Activated CD4-positive, alpha-beta T cell treated with anti-CD3 and anti-CD28 coated beads, Interleukin-2, amount 10 ng/mL, durations not matched to agents 24 days and 14 days (primary cell): ENCODE data around the gene HLA-DRB5. TPM values are rescaled to one million over a fixed set of nuclear protein-coding genes. Genes with fewer than 3 reads are reported as not detected.
"Not testable (repeated sequence)": the region's sequence is repeated elsewhere in the genome, so short reads cannot be mapped to it uniquely, and the experiment has no call there.

Experiments
- DNase-seq: peaks from one replicate; pipeline ENCODE4 v3.0.0; 2022
- H3K27ac Mint-ChIP-seq: one replicate; pipeline ENCODE4 v1.8.0; 2022; ENCODE audit warnings: mild to moderate bottlenecking, mixed read lengths
- H3K27me3 Mint-ChIP-seq: one replicate; pipeline ENCODE4 v1.8.0; 2022; ENCODE audit warnings: mixed read lengths
- H3K36me3 Mint-ChIP-seq: one replicate; pipeline ENCODE4 v1.8.0; 2022; ENCODE audit warnings: low read depth, mild to moderate bottlenecking, mixed read lengths
- H3K4me1 Mint-ChIP-seq: one replicate; pipeline ENCODE4 v1.8.0; 2021; ENCODE audit warnings: mixed read lengths
- H3K4me3 Mint-ChIP-seq: one replicate; pipeline ENCODE4 v1.8.0; 2022; ENCODE audit warnings: mild to moderate bottlenecking, moderate library complexity, mixed read lengths
- H3K9me3 Mint-ChIP-seq: one replicate; pipeline ENCODE4 v1.8.0; 2021; ENCODE audit warnings: mixed read lengths
- intact Hi-C: fragments of 100-400 bp; cut with micrococcal nuclease; formaldehyde crosslinking; loops from one replicate; pipeline ENCODE4 v1.15.1; 2023
- total RNA-seq: library from RNA; stranded (reverse); gene quantifications from 2 replicates; pipeline ENCODE4 v1.2.3, GENCODE V29; 2022

HLA-DRB5 gene
- total RNA-seq: 5.1 and 6.0 TPM in 2 replicates

DNA sequence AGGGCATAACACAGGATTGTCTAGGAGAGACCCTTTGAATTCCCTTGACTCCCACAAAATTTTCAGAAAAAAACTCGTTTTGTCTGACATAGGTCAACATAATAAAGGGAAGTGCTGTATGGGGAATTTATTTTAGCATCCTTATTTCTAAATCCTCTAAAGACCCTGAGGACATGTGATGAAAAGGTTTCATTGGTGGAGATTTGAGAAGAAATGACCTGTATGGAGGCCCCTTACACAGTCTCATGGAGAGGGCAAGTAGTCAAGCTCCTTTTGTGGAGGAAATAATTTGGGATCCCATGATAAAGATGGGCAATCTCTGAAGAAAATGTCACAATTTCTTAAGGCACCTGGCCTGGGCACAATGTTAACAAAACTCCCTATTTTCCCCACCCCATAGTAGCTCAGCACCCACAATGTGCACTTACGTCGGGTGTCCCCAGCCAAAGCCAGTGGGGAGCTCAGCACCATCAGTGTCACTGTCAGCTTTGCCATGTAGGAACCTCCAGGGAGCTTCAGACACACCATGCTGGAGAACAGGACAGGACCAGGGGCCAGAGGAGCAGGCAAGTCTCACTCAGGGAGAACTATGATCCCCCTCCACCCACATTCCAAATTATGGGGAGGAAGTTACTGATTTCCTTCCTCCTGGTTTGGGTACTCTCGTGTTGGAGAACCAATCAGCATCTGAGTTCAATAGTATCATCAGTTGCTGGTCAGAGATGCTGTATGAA, at the start of gene HLA-DRB5:
HLA-DRB5 (minus strand) TSS at position 591 of the 734 bp plus-strand sequence; CDS start at position 528, 63 bp downstream.
- intact Hi-C loops: no loop called here
- H3K9me3 Mint-ChIP-seq: no peaks in the 10 kb centered on the region
- H3K4me1 Mint-ChIP-seq: no peaks in the 10 kb centered on the region
- H3K27me3 Mint-ChIP-seq: peaks cover 30% of the 10 kb centered on the region
- H3K36me3 Mint-ChIP-seq: no peaks in the 10 kb centered on the region
- H3K4me3 Mint-ChIP-seq: peak within 1 kb of the TSS; percentile 43
- no peak within 1 kb of the TSS for H3K27ac Mint-ChIP-seq
- DNase-seq: peak; percentile 70

DNA sequence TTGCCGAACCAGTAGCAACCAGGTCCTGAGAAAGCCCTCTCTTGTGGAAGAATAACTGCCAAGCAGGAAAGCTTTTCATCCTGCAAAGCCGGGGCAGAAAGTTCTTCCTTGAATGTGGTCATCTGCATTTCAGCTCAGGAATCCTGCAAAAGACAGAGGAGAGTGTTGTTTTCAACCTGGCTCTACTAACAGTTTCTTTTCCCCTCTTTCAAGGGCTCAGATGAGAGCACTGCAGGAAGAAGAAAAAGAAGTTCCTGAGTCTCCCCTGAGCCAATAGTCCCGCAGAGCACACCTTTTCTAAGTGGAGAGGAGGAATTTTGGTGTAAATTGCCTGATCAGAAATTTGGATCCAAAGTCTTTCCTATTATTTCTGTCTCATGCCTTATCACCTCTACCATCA, 48.9 kb upstream of the HLA-DRB5 start:
- DNase-seq: peak; percentile 44
- H3K27me3 Mint-ChIP-seq: peaks cover 10% of the 10 kb centered on the region
- intact Hi-C loops: no loop called here
- peaks cover 12% of the 10 kb centered on the region for H3K4me1 Mint-ChIP-seq
- peaks cover 19% of the 10 kb centered on the region for H3K36me3 Mint-ChIP-seq
- H3K27ac Mint-ChIP-seq: no peak overlapping the region
- H3K9me3 Mint-ChIP-seq: no peaks in the 10 kb centered on the region
- no peak overlapping the region for H3K4me3 Mint-ChIP-seq

DNA sequence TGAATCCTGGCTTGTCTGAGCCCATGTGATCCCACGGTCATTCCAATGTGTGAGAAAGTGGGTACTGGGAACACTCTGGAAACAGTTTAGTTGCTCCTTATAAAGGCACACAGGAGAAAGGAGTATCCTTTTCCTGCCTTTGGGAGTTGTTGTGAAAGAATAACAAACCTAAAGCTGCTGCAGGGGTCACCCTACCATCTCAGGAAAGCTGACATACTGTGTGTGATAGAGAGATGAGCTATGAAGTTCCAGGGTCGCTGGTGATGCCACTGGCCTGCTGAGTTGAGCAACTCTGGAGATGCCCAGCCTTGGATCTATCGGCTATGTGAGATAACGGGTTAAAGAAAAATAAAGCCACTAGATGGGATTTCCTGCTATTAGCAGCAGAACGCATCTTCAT, 47.4 kb upstream of the HLA-DRB5 start:
- Mint-ChIP-seq H3K36me3 (peaks cover 14% of the 10 kb centered on the region), H3K27me3 (peaks cover 12% of the 10 kb centered on the region)
- intact Hi-C loops, H3K27ac Mint-ChIP-seq, DNase-seq, H3K4me1 Mint-ChIP-seq, H3K9me3 Mint-ChIP-seq, H3K4me3 Mint-ChIP-seq: not testable (repeated sequence)

DNA sequence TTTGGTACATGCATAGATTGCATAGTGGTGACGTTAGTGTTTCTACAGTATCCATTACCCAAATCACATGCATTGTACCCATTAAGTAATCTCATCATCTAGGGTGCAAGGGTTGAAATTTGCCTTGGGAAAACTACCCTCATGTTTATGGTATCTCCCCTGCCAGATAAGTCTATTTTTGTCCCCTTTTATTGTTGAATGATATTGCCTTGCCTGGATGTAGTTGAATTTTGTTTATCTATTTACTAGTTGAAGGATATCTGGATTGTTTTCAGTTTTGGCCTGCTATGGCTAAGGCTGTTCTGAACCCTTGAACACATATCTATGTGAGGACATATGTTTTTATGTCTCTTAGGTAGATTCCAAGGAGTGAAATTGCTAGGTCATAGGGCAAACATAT, 46.2 kb upstream of the HLA-DRB5 start:
- intact Hi-C loops: no loop called here
- Mint-ChIP-seq H3K27ac (no peak overlapping the region), H3K9me3 (no peaks in the 10 kb centered on the region), H3K4me1 (peaks cover 7% of the 10 kb centered on the region), H3K27me3 (peaks cover 14% of the 10 kb centered on the region), H3K36me3 (peaks cover 14% of the 10 kb centered on the region), H3K4me3 (no peak overlapping the region)
- no peak for DNase-seq

DNA sequence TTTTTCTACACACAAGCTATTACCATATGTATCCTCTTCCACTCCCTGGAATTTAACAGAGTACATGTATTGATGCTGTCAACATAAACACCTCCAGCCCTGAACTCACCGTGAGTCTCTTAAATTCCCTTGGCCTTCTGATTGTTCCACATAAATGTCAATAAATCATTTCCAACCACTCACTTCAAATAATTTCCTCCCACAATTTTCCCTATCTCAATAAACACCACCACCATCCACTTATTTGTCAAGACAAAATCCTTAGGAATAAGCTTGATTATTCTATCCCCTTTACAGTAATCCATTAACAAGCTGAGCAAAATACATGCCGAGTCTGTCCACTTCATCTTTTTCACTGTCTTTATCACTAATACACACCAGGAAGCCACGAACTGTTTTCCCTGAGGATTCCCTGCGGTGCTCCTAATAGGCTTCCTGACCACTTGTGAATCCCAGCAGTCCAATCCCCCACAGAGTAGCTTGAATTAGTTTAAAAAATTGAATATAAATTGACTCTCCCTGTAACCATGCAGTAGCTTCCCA, 40.3 kb upstream of the HLA-DRB5 start:
- DNase-seq: no peak
- intact Hi-C loops: no loop called here

DNA sequence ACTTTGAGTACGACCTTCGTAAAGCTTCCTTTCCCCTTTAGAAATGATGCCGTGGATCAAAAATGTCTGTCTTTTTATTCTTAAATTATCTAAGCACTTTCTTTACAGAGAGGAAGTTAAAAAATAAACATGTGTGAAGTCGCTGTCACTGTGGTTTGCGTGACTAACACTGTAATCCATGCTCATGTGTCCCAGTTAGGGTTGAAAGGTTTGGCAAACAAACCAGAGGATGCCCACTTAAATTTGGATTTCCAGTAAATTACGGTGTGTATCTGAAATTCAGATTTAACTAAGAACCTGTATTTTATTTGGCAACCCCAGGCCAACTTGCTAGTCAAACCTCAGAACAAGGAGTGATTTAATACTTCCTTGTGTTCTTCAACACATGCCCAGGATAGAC, 38.5 kb upstream of the HLA-DRB5 start:
- intact Hi-C loops: no loop called here
- no peak overlapping the region for H3K27ac Mint-ChIP-seq
- peaks cover 17% of the 10 kb centered on the region for H3K27me3 Mint-ChIP-seq
- H3K4me3 Mint-ChIP-seq: peak overlapping the region; percentile 24
- H3K9me3 Mint-ChIP-seq: no peaks in the 10 kb centered on the region
- H3K4me1 Mint-ChIP-seq: peaks cover 8% of the 10 kb centered on the region
- peak; percentile 57 for DNase-seq
- H3K36me3 Mint-ChIP-seq: no peaks in the 10 kb centered on the region

More for the DNA sequence above, 40.3 kb upstream of the HLA-DRB5 start:
- no peaks in the 10 kb centered on the region for H3K9me3 Mint-ChIP-seq
- H3K4me3 Mint-ChIP-seq: no peak overlapping the region
- H3K27me3 Mint-ChIP-seq: peaks cover 21% of the 10 kb centered on the region
- H3K4me1 Mint-ChIP-seq: peaks cover 8% of the 10 kb centered on the region
- no peak overlapping the region for H3K27ac Mint-ChIP-seq
- H3K36me3 Mint-ChIP-seq: no peaks in the 10 kb centered on the region

DNA sequence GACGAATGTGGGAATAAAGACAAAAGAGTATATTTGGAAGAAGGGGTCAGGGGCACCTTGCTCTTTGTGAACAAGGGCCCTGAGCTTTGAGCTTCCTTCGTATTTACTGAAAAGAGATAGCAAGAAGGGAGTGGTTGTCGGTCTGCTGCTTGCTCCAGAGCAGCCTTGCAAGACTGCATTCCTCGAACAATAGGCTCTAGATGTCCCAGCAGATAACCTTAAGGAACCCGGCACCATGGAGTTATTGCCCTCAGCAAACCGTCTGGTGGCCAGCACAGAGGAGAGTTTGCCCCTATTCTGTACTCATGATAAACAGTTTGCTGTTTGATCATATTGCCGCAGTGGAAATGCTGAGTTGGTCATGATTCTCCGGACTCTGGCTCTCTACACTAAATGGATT, 36.9 kb upstream of the HLA-DRB5 start:
- Mint-ChIP-seq H3K27me3 (peaks cover 20% of the 10 kb centered on the region), H3K9me3 (no peaks in the 10 kb centered on the region), H3K4me3 (no peak overlapping the region), H3K27ac (no peak overlapping the region), H3K36me3 (no peaks in the 10 kb centered on the region), H3K4me1 (peaks cover 8% of the 10 kb centered on the region)
- intact Hi-C loops: no loop called here
- no peak for DNase-seq

DNA sequence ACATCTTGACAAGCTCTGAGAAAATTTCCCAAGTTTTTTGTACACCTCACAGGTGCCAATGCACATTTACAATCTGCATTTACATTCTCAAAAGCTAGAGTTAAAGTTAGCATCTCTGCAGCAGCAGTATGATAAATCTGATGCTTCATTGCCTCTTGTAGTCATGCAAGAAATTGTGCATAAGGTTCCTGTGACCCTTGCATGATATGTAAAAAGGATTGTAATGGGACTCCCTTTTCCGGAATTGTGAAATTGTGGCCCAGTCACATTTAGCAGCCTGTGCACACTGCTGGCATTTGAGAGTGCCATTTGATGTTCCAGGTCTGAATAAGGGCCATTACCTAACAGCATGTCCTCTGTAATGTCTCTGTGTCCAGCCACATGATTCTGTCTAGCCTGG, 35.4 kb upstream of the HLA-DRB5 start:
- H3K4me3 Mint-ChIP-seq: no peak overlapping the region
- H3K27ac Mint-ChIP-seq: no peak overlapping the region
- peaks cover 8% of the 10 kb centered on the region for H3K4me1 Mint-ChIP-seq
- H3K36me3 Mint-ChIP-seq: no peaks in the 10 kb centered on the region
- no peaks in the 10 kb centered on the region for H3K9me3 Mint-ChIP-seq
- no peak for DNase-seq
- H3K27me3 Mint-ChIP-seq: peaks cover 18% of the 10 kb centered on the region
- intact Hi-C loops: no loop called here

DNA sequence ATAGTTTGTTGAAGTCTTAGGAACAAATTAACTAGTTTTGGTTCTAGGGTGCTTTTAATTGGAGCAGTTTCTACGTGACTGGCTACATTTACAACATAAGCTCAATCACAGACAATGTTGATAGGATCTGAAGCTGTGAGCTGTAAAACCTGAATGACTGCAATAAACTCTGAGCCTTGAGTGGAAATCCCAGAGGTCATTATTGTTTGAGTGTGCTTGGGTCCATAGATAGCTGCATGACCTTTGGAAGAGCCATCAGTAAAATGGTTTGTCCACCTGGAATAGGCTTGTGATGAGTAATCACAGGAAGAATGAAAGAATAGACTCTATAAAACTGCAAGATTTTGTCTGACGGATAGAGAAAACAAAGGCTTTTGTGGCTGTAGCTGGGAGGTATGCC, 32.9 kb upstream of the HLA-DRB5 start:
- Mint-ChIP-seq H3K4me1 (no peaks in the 10 kb centered on the region), H3K9me3 (no peaks in the 10 kb centered on the region), H3K27me3 (peaks cover 19% of the 10 kb centered on the region), H3K27ac (no peak overlapping the region), H3K36me3 (no peaks in the 10 kb centered on the region), H3K4me3 (no peak overlapping the region)
- no peak for DNase-seq
- intact Hi-C loops: no loop called here

DNA sequence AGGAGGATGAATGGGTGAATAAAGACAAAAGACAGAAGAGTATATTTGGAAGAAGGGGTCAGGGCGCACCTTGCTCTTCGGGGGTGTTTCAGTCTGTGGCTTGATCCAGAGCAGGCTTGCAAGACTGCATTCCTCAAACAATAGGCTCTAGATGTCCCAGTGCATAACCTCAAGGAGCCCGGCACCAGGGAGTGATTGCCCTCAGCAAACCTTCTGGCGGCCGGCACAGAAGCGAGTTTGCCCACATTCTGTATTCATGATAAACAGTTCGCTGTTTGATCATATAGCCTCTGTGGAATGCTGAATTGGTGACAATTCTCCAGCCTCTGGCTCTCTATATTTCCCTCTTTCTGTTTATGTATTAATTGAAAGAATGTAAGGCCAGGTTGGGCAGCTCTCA, 29.7 kb upstream of the HLA-DRB5 start:
- Mint-ChIP-seq H3K9me3 (no peaks in the 10 kb centered on the region), H3K27ac (no peak overlapping the region), H3K36me3 (no peaks in the 10 kb centered on the region), H3K4me1 (no peaks in the 10 kb centered on the region), H3K4me3 (no peak overlapping the region), H3K27me3 (peaks cover 20% of the 10 kb centered on the region)
- intact Hi-C loops: loop anchor here (1.0 kb wide), 1 partner anchor 36 kb away; no protein-coding TSS in a partner anchor
- DNase-seq: no peak

DNA sequence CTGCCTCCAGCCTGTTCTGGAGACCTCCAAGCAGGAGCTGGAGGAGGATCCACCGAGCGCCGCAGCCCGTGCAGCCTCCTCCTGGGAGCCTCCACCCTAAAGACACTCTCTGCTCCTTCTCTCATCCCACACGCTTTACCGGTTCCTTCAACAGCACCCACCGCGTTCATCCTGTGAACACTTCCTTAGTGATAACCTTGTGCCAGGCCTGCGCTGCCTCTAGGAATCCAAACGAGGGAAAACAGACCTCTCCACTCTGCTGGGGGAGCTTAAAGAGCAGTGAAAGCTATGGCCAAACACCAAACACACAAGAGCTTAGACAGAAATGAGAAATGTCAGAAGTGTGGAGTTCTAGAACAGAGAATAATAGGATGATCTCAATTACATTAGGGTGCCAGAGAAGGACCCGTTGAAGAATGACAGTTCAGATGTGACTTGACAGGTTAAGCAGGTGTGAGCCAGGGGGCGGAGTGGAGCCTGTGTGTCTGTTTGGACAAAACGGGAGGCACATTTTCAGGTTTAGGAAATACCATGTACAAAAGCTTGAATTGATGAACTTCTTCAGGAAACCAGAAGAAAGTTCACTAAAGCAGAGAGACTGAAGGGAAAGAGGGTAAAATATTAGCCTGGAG, 28.5 kb upstream of the HLA-DRB5 start:
- H3K27me3 Mint-ChIP-seq: peaks cover 21% of the 10 kb centered on the region
- intact Hi-C loops: loop anchor here (1.0 kb wide), 1 partner anchor 35 kb away; no protein-coding TSS in a partner anchor
- H3K9me3 Mint-ChIP-seq: no peaks in the 10 kb centered on the region
- no peak overlapping the region for H3K4me3 Mint-ChIP-seq
- no peak overlapping the region for H3K27ac Mint-ChIP-seq
- no peaks in the 10 kb centered on the region for H3K36me3 Mint-ChIP-seq
- H3K4me1 Mint-ChIP-seq: no peaks in the 10 kb centered on the region
- no peak for DNase-seq

DNA sequence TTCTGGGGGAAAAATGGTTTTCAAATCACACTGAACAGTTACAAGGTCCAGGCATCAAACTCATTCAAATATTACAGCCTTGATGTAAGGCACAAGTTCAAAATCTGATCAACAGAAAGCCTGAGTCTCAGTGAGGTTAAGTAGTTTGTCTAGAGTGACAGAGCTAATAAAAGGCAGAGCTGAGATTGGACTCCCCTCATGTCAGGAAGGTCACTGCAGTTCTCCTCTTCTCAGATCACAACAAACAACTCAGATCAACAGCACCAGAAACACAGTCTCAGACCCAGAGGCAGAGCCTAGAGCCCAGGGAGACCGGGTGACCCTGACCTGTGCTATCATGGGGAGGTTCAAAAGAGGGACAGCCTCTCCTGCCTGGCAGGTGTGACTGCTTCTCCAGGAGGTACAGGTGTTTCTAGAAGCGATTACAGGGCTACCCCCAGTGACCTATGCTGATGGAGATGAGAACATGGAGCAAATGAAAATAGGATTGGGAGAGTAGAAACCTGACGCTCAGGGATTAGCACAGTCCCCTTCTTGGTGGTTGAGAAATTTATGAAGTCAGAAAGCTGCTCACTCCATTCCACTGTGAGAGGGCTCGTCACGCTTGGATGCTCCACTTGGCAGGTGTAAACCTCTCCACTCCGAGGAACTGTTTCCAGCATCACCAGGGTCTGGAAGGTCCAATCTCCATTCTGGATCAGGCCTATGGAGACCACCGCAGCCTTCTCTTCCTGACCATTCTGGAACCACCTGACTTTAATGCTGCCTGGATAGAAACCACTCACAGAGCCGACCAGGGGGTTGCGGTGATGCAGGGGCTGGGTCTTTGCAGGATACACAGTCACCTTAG, 24.3 kb upstream of the HLA-DRB5 start:
- intact Hi-C loops: loop anchor here (1.0 kb wide), 1 partner anchor 27 kb away; no protein-coding TSS in a partner anchor
- no peaks in the 10 kb centered on the region for H3K9me3 Mint-ChIP-seq
- H3K4me1 Mint-ChIP-seq: no peaks in the 10 kb centered on the region
- no peak overlapping the region for H3K27ac Mint-ChIP-seq
- no peak overlapping the region for H3K4me3 Mint-ChIP-seq
- no peak for DNase-seq
- no peaks in the 10 kb centered on the region for H3K36me3 Mint-ChIP-seq
- H3K27me3 Mint-ChIP-seq: peaks cover 26% of the 10 kb centered on the region

DNA sequence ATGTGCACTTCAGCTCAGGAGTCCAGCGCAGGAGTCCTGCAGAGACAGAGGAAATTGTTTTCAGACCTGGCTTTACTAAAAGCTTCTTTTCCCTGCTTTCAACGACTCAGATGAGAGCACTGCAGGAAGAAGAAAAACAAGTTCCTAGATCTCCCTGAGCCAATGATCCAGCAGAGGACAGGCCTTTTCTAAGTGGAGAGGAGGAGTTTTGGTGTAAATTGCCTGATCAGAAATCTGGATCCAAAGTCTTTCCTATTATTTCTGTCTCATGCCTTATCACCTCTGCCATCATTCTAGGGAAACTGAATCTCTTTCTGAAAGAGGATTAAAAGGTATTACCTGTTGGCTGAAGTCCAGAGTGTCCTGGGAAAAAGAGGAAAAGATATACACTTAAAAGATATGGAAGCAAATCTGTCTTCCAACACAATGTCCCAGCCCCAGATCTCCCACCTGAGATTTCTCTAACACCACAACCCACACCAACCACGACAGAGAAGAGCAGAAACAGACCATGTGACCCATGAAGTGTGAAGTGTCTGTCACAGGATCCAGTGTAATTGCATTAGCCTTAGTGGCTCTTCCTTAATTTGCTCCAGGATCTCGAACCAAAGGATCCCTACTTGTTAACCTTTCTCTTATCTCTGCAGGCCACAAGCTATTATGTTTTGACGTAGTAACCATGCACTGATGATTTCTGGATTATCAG, 23.1 kb upstream of the HLA-DRB5 start:
- Mint-ChIP-seq H3K4me1 (no peaks in the 10 kb centered on the region), H3K4me3 (no peak overlapping the region), H3K27ac (no peak overlapping the region), H3K27me3 (peaks cover 25% of the 10 kb centered on the region), H3K36me3 (no peaks in the 10 kb centered on the region), H3K9me3 (no peaks in the 10 kb centered on the region)
- intact Hi-C loops: no loop called here
- DNase-seq: no peak
